ENCODE data around the gene CBX6. TPM values are rescaled to one million over a fixed set of nuclear protein-coding genes. Genes with fewer than 3 reads are reported as not detected.
"Not testable (repeated sequence)": the region's sequence is repeated elsewhere in the genome, so short reads cannot be mapped to it uniquely, and the experiment has no call there.

CBX6 gene
- total RNA-seq, 2 experiments from 2014 or later = 45.2 to 67.2 TPM

DNA sequence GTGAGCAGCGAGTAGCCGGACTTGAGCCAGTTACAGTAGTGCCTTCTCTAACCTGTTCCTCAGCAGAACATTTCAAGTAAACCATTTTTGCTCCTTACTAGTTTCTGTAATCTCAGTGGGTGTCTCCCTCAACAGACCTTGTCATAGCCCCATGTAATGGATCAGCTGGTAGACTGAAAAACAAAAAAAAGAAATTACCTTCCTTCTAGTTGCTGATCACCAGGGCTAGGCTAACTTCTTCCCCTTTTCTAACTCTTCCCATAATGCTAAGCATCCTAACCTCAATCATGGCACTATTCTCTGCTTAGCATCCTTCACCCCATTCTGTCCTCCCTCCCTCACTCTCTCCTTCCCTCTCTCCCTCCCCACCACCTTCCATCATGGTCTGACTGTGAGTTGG lies 35.8 kb upstream of the CBX6 start:
- Histone ChIP-seq H3K4me1 (ENCODE audit: insufficient read depth, low read length, poor library complexity, severe bottlenecking) (no peaks in the 10 kb centered on the region), H3K4me3 (ENCODE audit: low read depth, low read length, poor library complexity, severe bottlenecking) (no peak overlapping the region), H3K4me2 (ENCODE audit: low read length) (no peak overlapping the region), H3K9me2 (ENCODE audit: insufficient read depth, low read length) (no peaks in the 10 kb centered on the region), H3K27ac (ENCODE audit: low read depth, low read length, poor library complexity, severe bottlenecking) (no peak overlapping the region), H4K20me1 (ENCODE audit: insufficient read depth, low read length) (no peaks in the 10 kb centered on the region), H3K36me3 (ENCODE audit: insufficient read depth, low read length) (no peaks in the 10 kb centered on the region), H2AFZ (ENCODE audit: low read length) (no peak overlapping the region), H3K9me3 (ENCODE audit: low read length) (peaks cover 17% of the 10 kb centered on the region; the same call in 1 of the 2 replicates), H3K79me2 (ENCODE audit: insufficient read depth, low read depth, low read length) (no peaks in the 10 kb centered on the region)
- ChIA-PET POLR2A (no interaction called here), CTCF (ENCODE audit: unreplicated experiment) (no interaction called here)
- intact Hi-C loops (cut with micrococcal nuclease; ENCODE audit: unreplicated experiment) = no loop called here
- no peak for DNase-seq (ENCODE audit: low spot score)
- TF ChIP-seq, protein P1, sequence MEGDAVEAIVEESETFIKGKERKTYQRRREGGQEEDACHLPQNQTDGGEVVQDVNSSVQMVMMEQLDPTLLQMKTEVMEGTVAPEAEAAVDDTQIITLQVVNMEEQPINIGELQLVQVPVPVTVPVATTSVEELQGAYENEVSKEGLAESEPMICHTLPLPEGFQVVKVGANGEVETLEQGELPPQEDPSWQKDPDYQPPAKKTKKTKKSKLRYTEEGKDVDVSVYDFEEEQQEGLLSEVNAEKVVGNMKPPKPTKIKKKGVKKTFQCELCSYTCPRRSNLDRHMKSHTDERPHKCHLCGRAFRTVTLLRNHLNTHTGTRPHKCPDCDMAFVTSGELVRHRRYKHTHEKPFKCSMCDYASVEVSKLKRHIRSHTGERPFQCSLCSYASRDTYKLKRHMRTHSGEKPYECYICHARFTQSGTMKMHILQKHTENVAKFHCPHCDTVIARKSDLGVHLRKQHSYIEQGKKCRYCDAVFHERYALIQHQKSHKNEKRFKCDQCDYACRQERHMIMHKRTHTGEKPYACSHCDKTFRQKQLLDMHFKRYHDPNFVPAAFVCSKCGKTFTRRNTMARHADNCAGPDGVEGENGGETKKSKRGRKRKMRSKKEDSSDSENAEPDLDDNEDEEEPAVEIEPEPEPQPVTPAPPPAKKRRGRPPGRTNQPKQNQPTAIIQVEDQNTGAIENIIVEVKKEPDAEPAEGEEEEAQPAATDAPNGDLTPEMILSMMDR (conservative IDR thresholded peaks at IDR 0.05; ENCODE audit: low read length) = no peak
- no peak for TF ChIP-seq EZH2phosphoT487 (IDR thresholded peaks at IDR 0.05; ENCODE audit: borderline replicate concordance, low read depth, low read length)
- no TSS peak for BruUV-seq (replicated peaks)

DNA sequence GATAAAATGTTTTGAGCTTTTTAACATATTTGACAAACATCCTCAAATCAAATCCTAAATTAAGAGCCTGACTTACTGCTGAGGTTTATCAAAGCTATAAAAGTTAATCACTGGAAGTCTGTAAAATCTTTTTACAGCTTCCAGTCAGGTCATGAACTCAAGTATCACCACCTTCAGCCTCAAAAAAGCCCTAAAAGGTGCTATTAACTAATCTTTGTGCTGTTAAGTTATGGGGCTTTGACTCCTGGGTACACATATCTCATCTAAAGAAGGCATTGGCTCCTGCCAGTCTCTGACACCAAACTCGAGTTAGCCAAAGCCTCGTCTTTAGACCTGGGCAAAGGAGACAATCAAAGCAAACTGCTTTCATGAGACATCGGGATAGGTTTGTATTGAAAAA lies 34.0 kb upstream of the CBX6 start:
- Histone ChIP-seq H3K4me3 (ENCODE audit: low read depth, low read length, poor library complexity, severe bottlenecking) (no peak overlapping the region), H3K9me3 (ENCODE audit: low read length) (peaks cover 21% of the 10 kb centered on the region; the same call in 1 of the 2 replicates), H2AFZ (ENCODE audit: low read length) (no peak overlapping the region), H3K79me2 (ENCODE audit: insufficient read depth, low read depth, low read length) (no peaks in the 10 kb centered on the region), H3K4me2 (ENCODE audit: low read length) (no peak overlapping the region), H3K4me1 (ENCODE audit: insufficient read depth, low read length, poor library complexity, severe bottlenecking) (peaks cover 9% of the 10 kb centered on the region), H3K27ac (ENCODE audit: low read depth, low read length, poor library complexity, severe bottlenecking) (no peak overlapping the region), H4K20me1 (ENCODE audit: insufficient read depth, low read length) (no peaks in the 10 kb centered on the region), H3K36me3 (ENCODE audit: insufficient read depth, low read length) (no peaks in the 10 kb centered on the region), H3K9me2 (ENCODE audit: insufficient read depth, low read length) (no peaks in the 10 kb centered on the region)
- intact Hi-C loops (cut with micrococcal nuclease; ENCODE audit: unreplicated experiment) = no loop called here
- DNase-seq (ENCODE audit: low spot score) = no peak
- POLR2A ChIA-PET = no interaction called here
- CTCF ChIA-PET (ENCODE audit: unreplicated experiment) = interaction anchor here (0.6 kb wide), 1 partner anchor 1009 kb away, joined by 4 read pairs; no protein-coding TSS in a partner anchor
- TF ChIP-seq EZH2phosphoT487 (IDR thresholded peaks at IDR 0.05; ENCODE audit: borderline replicate concordance, low read depth, low read length) = no peak
- TF ChIP-seq, protein P1 (conservative IDR thresholded peaks at IDR 0.05; ENCODE audit: low read length) = no peak
- no TSS peak for BruUV-seq (replicated peaks)

DNA sequence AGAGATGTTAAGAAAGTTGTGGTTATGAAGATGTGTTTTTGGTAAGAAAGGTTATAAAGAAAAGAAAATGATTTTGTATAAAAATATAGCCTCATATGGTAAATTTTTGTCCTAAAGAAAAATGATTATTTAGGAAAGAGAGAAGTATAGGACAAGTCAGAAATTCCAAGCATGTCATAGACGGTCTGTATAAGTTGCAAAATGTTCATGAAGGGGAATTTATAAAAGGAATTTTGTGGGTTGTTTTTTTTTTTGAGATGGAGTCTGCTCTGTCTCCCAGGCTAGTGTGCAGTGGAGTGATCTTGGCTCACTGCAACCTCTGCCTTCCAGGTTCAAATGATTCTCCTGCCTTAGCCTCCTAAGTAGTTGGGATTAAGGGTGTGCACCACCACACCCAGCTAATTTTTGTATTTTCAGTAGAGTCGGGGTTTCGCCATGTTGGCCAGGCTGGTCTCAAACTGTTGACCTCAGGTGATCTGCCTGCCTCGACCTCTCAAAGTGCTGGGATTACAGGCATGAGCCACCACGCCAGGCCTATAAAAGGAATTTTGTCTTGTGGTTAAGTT lies 32.1 kb upstream of the CBX6 start:
- Histone ChIP-seq H3K4me1 (ENCODE audit: insufficient read depth, low read length, poor library complexity, severe bottlenecking) (peaks cover 25% of the 10 kb centered on the region), H3K9me3 (ENCODE audit: low read length) (peaks cover 21% of the 10 kb centered on the region; the same call in 1 of the 2 replicates)
- H3K27ac ChIP-seq (ENCODE audit: low read depth, low read length, poor library complexity, severe bottlenecking); BruUV-seq (replicated peaks); H3K36me3 ChIP-seq (ENCODE audit: insufficient read depth, low read length); POLR2A ChIA-PET; H3K4me3 ChIP-seq (ENCODE audit: low read depth, low read length, poor library complexity, severe bottlenecking); H4K20me1 ChIP-seq (ENCODE audit: insufficient read depth, low read length); H3K79me2 ChIP-seq (ENCODE audit: insufficient read depth, low read depth, low read length); H3K4me2 ChIP-seq (ENCODE audit: low read length); CTCF ChIA-PET (ENCODE audit: unreplicated experiment); intact Hi-C loops (cut with micrococcal nuclease; ENCODE audit: unreplicated experiment); H2AFZ ChIP-seq (ENCODE audit: low read length); H3K9me2 ChIP-seq (ENCODE audit: insufficient read depth, low read length): not testable (repeated sequence)
- peak; percentile 50 for DNase-seq (ENCODE audit: low spot score)

Data from OCI-LY7 (cell line).